Ectodermal cell (in vitro differentiated cells): ENCODE measurements around the gene PRX.

ENCODE experiments used
- H3K27ac ChIP-seq: 2 replicates; pipeline ENCODE4 v1.7.0; 2013; ENCODE audit warnings: mild to moderate bottlenecking, low read depth, low read length; ENCODE audit not compliant: insufficient read depth, poor library complexity, severe bottlenecking
- H3K27me3 ChIP-seq: 2 replicates; pipeline ENCODE4 v1.7.0; 2013; ENCODE audit warnings: mild to moderate bottlenecking, low read length; ENCODE audit not compliant: insufficient read depth, control insufficient read depth, poor library complexity, severe bottlenecking
- H3K36me3 ChIP-seq: one replicate; pipeline ENCODE4 v1.7.0; 2013; ENCODE audit warnings: low read length; ENCODE audit not compliant: control insufficient read depth, insufficient read depth
- H3K4me1 ChIP-seq: one replicate; pipeline ENCODE4 v1.7.0; 2013; ENCODE audit warnings: low read length; ENCODE audit not compliant: control insufficient read depth, insufficient read depth
- H3K4me3 ChIP-seq: 2 replicates; pipeline ENCODE4 v1.7.0; 2013; ENCODE audit warnings: low read depth, low read length, control low read depth; ENCODE audit not compliant: insufficient read depth
- H3K9me3 ChIP-seq: 2 replicates; pipeline ENCODE4 v1.7.0; 2013; ENCODE audit warnings: mild to moderate bottlenecking, low read length, moderate library complexity; ENCODE audit not compliant: control insufficient read depth
- WGBS, 2 experiments: methylation state at CpG; one replicate each; pipeline ENCODE4 v1.1.7; 2013; ENCODE audit warnings: missing lambda C conversion rate in 2 of 2; 5-methylcytosine and 5-hydroxymethylcytosine counted together

PRX gene

DNA sequence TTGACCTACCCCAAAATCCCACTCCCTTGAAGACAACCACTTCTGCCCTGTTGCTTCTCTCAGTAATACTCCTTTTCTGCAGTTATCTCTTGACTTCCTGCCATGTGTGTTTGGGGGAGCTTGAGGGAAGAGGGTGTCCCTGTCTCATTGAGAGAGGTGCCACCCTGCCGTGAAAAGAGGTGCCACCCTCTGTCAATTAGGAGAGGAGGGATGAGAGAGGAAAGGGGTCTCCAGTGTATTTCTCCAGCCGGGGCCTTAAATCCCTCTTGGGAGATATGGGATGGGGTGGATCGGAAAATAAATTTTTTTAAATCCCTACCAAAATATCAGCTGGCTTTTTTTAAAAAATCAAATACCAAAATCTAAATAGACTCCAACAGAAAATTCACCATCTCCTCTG is 48.2 kb downstream of the PRX start:
- H3K36me3 ChIP-seq: peaks cover 12% of the 10 kb centered on the region
- H3K27me3 ChIP-seq: no peaks in the 10 kb centered on the region
- no peaks in the 10 kb centered on the region for H3K4me1 ChIP-seq
- no peaks in the 10 kb centered on the region for H3K9me3 ChIP-seq
- no peak overlapping the region for H3K4me3 ChIP-seq
- 83 to 87% methylated on average over 2 to 3 of the region's 3 CpGs for WGBS, 2 experiments
- H3K27ac ChIP-seq: no peak overlapping the region

- Histone ChIP-seq H3K36me3 (peaks cover 3% of the 10 kb centered on the region), H3K4me3 (no peak overlapping the region), H3K4me1 (no peaks in the 10 kb centered on the region), H3K9me3 (no peaks in the 10 kb centered on the region), H3K27ac (no peak overlapping the region), H3K27me3 (no peaks in the 10 kb centered on the region)
- WGBS, 2 experiments: 90 to 95% methylated on average over 5 of the region's 5 CpGs
Observed at GRCh38 chr19:40363069-40363468, 50.1 kb downstream of the PRX start.

DNA sequence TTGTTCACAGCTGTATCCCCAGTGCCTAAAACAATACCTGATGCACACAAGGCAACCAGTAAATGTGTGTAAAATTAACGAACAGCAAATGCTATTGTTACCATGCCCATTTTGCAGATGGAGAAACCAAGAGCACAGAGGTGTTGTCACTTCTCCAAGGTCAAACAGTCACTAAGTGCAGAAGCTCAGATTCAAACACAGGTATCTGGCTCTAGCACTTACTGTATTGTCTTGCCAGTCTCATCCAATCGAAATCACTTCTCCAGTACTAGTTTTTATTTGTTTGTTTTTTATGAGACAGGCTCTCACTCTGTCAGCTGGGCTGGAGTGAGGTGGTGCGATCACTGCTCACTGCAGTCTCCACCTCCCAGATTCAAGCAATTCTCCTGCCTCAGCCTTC is 51.0 kb downstream of the PRX start:
- Histone ChIP-seq H3K4me1 (no peaks in the 10 kb centered on the region), H3K4me3 (no peak overlapping the region), H3K36me3 (no peaks in the 10 kb centered on the region), H3K27me3 (no peaks in the 10 kb centered on the region), H3K27ac (no peak overlapping the region), H3K9me3 (no peaks in the 10 kb centered on the region)
- 90 to 91% methylated on average over 3 of the region's 3 CpGs for WGBS, 2 experiments

DNA sequence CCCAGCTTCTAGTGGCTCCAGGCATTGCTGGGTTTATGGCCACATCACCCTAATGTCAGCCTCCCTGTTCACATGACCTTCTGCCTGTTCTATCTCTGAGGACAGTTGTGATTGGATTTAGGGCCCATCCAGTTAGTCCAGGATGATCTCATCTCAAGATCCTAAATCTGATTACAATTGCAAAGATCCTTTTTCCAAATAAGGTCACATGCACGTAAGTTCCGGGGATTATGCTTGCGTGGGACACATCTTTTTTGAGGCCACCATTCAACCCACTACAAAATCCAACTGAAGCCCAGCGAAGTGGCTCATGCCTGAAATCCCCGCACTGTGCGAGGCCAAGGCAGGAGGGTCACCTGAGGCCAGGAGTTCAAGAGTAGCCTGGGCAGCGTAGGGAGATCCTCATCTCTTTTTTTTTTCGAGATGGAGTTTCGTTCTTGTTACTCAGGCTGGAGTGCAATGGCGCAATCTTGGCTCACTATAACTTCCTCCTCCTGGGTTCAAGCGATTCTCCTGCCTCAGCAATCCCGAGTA is 52.4 kb downstream of the PRX start:
- no peaks in the 10 kb centered on the region for H3K27me3 ChIP-seq
- H3K36me3 ChIP-seq: no peaks in the 10 kb centered on the region
- WGBS, 2 experiments: 93 to 95% methylated on average over 12 of the region's 12 CpGs
- H3K4me1 ChIP-seq: no peaks in the 10 kb centered on the region
- H3K4me3 ChIP-seq: no peak overlapping the region
- no peak overlapping the region for H3K27ac ChIP-seq
- H3K9me3 ChIP-seq: no peaks in the 10 kb centered on the region

- Histone ChIP-seq H3K4me1 (no peaks in the 10 kb centered on the region), H3K36me3 (no peaks in the 10 kb centered on the region), H3K4me3 (no peak overlapping the region), H3K27ac (no peak overlapping the region), H3K9me3 (no peaks in the 10 kb centered on the region), H3K27me3 (no peaks in the 10 kb centered on the region)
- 87 to 91% methylated on average over 13 of the region's 13 CpGs for WGBS, 2 experiments
Observed at GRCh38 chr19:40360020-40360707, 53.0 kb downstream of the PRX start.

GRCh38 chr19:40358773-40359172 is 54.4 kb downstream of the PRX start:
- Histone ChIP-seq H3K4me1 (no peaks in the 10 kb centered on the region), H3K36me3 (no peaks in the 10 kb centered on the region), H3K4me3 (no peak overlapping the region), H3K27ac (no peak overlapping the region), H3K27me3 (no peaks in the 10 kb centered on the region), H3K9me3 (no peaks in the 10 kb centered on the region)
- 86 to 91% methylated on average over 3 to 5 of the region's 5 CpGs for WGBS, 2 experiments

GRCh38 chr19:40357640-40358039 is 55.5 kb downstream of the PRX start:
- H3K27me3 ChIP-seq: no peaks in the 10 kb centered on the region
- H3K27ac ChIP-seq: no peak overlapping the region
- WGBS, 2 experiments: 95 to 100% methylated on average over 3 of the region's 3 CpGs
- no peaks in the 10 kb centered on the region for H3K4me1 ChIP-seq
- no peaks in the 10 kb centered on the region for H3K9me3 ChIP-seq
- H3K36me3 ChIP-seq: no peaks in the 10 kb centered on the region
- H3K4me3 ChIP-seq: no peak overlapping the region

GRCh38 chr19:40356681-40357595 is 56.2 kb downstream of the PRX start:
- Histone ChIP-seq H3K4me3 (no peak overlapping the region), H3K9me3 (no peaks in the 10 kb centered on the region), H3K27ac (no peak overlapping the region), H3K4me1 (no peaks in the 10 kb centered on the region), H3K27me3 (no peaks in the 10 kb centered on the region), H3K36me3 (no peaks in the 10 kb centered on the region)
- WGBS, 2 experiments: 95% methylated on average over 6 of the region's 6 CpGs

DNA sequence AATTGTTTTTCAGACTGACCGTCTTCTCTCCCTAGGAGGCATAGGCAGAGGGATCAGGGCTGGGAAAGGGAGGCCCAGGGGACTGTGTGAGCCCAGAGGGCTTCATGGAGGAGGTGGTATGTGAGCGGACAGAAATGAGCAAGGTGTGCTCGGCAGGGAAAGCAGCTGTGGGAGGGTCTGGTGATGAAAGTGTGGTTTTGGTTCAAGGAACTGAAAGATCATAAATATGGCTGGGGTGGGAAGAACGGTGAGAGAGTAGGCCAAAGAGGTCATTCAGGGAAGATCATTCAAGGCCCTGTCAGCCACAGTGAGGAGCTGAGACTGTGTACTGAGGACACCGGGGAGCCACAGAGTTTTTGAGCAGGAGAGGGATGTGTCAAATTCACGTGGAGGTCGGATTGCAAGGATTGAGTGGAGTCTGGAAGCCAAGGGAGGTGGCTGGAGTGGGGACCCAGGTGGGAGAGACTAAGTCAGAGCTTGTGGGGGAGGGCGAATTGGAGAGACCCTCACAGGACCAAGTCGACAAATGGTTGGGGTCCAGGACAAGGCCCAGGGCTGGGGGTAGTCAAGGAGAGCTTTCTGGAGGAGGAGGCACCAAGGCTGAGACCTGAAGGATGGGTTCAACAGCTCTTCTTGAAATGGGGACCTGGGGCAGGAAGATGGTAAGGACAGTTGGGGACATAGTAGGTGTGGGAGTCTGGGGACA is 57.0 kb downstream of the PRX start:
- no peaks in the 10 kb centered on the region for H3K9me3 ChIP-seq
- no peak overlapping the region for H3K4me3 ChIP-seq
- no peak overlapping the region for H3K27ac ChIP-seq
- no peaks in the 10 kb centered on the region for H3K4me1 ChIP-seq
- H3K36me3 ChIP-seq: no peaks in the 10 kb centered on the region
- no peaks in the 10 kb centered on the region for H3K27me3 ChIP-seq
- WGBS, 2 experiments: 93 to 94% methylated on average over 9 of the region's 9 CpGs
